Activated T-cell treated with anti-CD3 and anti-CD28 coated beads, Interleukin-2, amount 50 U/mL, for 72 hours (primary cell): ENCODE measurements around the gene AAMP. TPM values are rescaled to one million over a fixed set of nuclear protein-coding genes. Genes with fewer than 3 reads are reported as not detected.
"Not testable (repeated sequence)": the region's sequence is repeated elsewhere in the genome, so short reads cannot be mapped to it uniquely, and the experiment has no call there.

Experiments used
- ATAC-seq, 2 donors: fragments of 150-1000 bp; cut with Tn5 transposase; replicated peaks in 1 of 2; 2 replicates each; pipeline ENCODE4 v1.10.0; 2021; ENCODE audit warnings: moderate library complexity in 2 of 2, mild to moderate bottlenecking in 1 of 2
- DNase-seq, 2 donors: peaks; one replicate each; pipeline ENCODE4 v3.0.0; 2021 to 2022; ENCODE audit warnings: mixed read lengths in 1 of 2
- H3K27ac Mint-ChIP-seq: one replicate; pipeline ENCODE4 v1.8.0; 2022; ENCODE audit warnings: mild to moderate bottlenecking, moderate library complexity, mixed read lengths
- H3K27me3 Mint-ChIP-seq: one replicate; pipeline ENCODE4 v1.8.0; 2022; ENCODE audit warnings: low read depth, mixed read lengths
- H3K36me3 Mint-ChIP-seq, 2 donors: one replicate each; pipeline ENCODE4 v1.8.0; 2022; ENCODE audit warnings: mixed read lengths in 2 of 2, mild to moderate bottlenecking in 1 of 2; ENCODE audit not compliant: insufficient read depth in 2 of 2
- H3K4me1 Mint-ChIP-seq: one replicate; pipeline ENCODE4 v1.8.0; 2022; ENCODE audit warnings: low read depth, mixed read lengths
- H3K4me3 Mint-ChIP-seq, 2 donors: one replicate each; pipeline ENCODE4 v1.8.0; 2022; ENCODE audit warnings: mild to moderate bottlenecking in 2 of 2, mixed read lengths in 2 of 2, moderate library complexity in 2 of 2
- H3K9me3 Mint-ChIP-seq, 2 donors: one replicate each; pipeline ENCODE4 v1.8.0; 2022; ENCODE audit warnings: mixed read lengths in 2 of 2
- total RNA-seq, 2 donors: library from RNA; stranded (reverse); gene quantifications; one replicate each; pipeline ENCODE4 v1.2.3, GENCODE V29; 2022

The AAMP gene
- total RNA-seq, 2 donors from 2014 or later: 51.7 to 63.0 TPM

- H3K9me3 Mint-ChIP-seq: no peaks in the 10 kb centered on the region
- H3K4me3 Mint-ChIP-seq: no peak overlapping the region
- H3K27me3 Mint-ChIP-seq: no peaks in the 10 kb centered on the region
- H3K36me3 Mint-ChIP-seq: peaks cover 7 to 19% of the 10 kb centered on the region in 2 donors
- peaks cover 7% of the 10 kb centered on the region for H3K4me1 Mint-ChIP-seq
- DNase-seq (no peak), ATAC-seq (no peak)
- H3K27ac Mint-ChIP-seq: no peak overlapping the region
Measured at GRCh38 chr2:218277921-218278320, 8.0 kb upstream of the AAMP start.

GRCh38 chr2:218276986-218277755 is 7.2 kb upstream of the AAMP start:
- no peak overlapping the region for H3K4me3 Mint-ChIP-seq
- no peak for ATAC-seq
- H3K27ac Mint-ChIP-seq: peak overlapping the region; percentile 39
- H3K36me3 Mint-ChIP-seq: peaks cover 7 to 19% of the 10 kb centered on the region in 2 donors
- H3K4me1 Mint-ChIP-seq: peaks cover 5% of the 10 kb centered on the region
- H3K27me3 Mint-ChIP-seq: no peaks in the 10 kb centered on the region
- DNase-seq: no peak
- H3K9me3 Mint-ChIP-seq: no peaks in the 10 kb centered on the region

- no peak for DNase-seq
- no peak for ATAC-seq
- H3K4me3 Mint-ChIP-seq: no peak overlapping the region
- no peak overlapping the region for H3K27ac Mint-ChIP-seq
- peaks cover 19% of the 10 kb centered on the region for H3K4me1 Mint-ChIP-seq
- no peaks in the 10 kb centered on the region for H3K9me3 Mint-ChIP-seq
- H3K27me3 Mint-ChIP-seq: no peaks in the 10 kb centered on the region
- peaks cover 3 to 15% of the 10 kb centered on the region in 2 donors for H3K36me3 Mint-ChIP-seq
Measured at GRCh38 chr2:218275371-218276072, 5.6 kb upstream of the AAMP start.

GRCh38 chr2:218274586-218274985 is 4.6 kb upstream of the AAMP start:
- no peak for DNase-seq
- ATAC-seq: no peak
- H3K4me1 Mint-ChIP-seq: peaks cover 19% of the 10 kb centered on the region
- H3K4me3 Mint-ChIP-seq: no peak overlapping the region
- no peaks in the 10 kb centered on the region for H3K27me3 Mint-ChIP-seq
- H3K27ac Mint-ChIP-seq: peak overlapping the region; percentile 20
- H3K36me3 Mint-ChIP-seq: peaks cover 3 to 11% of the 10 kb centered on the region in 2 donors
- H3K9me3 Mint-ChIP-seq: no peaks in the 10 kb centered on the region

GRCh38 chr2:218273908-218274249 is 3.9 kb upstream of the AAMP start:
- peaks cover 3 to 15% of the 10 kb centered on the region in 2 donors for H3K36me3 Mint-ChIP-seq
- no peak for DNase-seq
- no peak overlapping the region for H3K4me3 Mint-ChIP-seq
- no peaks in the 10 kb centered on the region for H3K27me3 Mint-ChIP-seq
- no peak overlapping the region for H3K27ac Mint-ChIP-seq
- ATAC-seq: no peak
- H3K4me1 Mint-ChIP-seq: peaks cover 26% of the 10 kb centered on the region
- no peaks in the 10 kb centered on the region for H3K9me3 Mint-ChIP-seq

- not testable (repeated sequence) for DNase-seq, H3K4me3 Mint-ChIP-seq, ATAC-seq, H3K27ac Mint-ChIP-seq, H3K27me3 Mint-ChIP-seq, H3K9me3 Mint-ChIP-seq
- Mint-ChIP-seq H3K4me1 (peaks cover 29% of the 10 kb centered on the region), H3K36me3 (peaks cover 3 to 15% of the 10 kb centered on the region in 2 donors)
Measured at GRCh38 chr2:218273214-218273907, 3.4 kb upstream of the AAMP start.

GRCh38 chr2:218272531-218273212 is 2.7 kb upstream of the AAMP start:
- ATAC-seq: peak in 1 of 2 donors; percentile 16
- peak overlapping the region in 1 of 2 donors; percentile 22 for H3K4me3 Mint-ChIP-seq
- DNase-seq: peak; percentile 78 to 79
- no peaks in the 10 kb centered on the region for H3K27me3 Mint-ChIP-seq
- peaks cover 30% of the 10 kb centered on the region for H3K4me1 Mint-ChIP-seq
- no peaks in the 10 kb centered on the region for H3K9me3 Mint-ChIP-seq
- peaks cover 3 to 16% of the 10 kb centered on the region in 2 donors for H3K36me3 Mint-ChIP-seq
- H3K27ac Mint-ChIP-seq: no peak overlapping the region

GRCh38 chr2:218271865-218272530 is 2.1 kb upstream of the AAMP start:
- Mint-ChIP-seq H3K27me3 (no peaks in the 10 kb centered on the region), H3K36me3 (peaks cover 3 to 15% of the 10 kb centered on the region in 2 donors), H3K27ac (peak overlapping the region; percentile 25), H3K4me1 (peaks cover 37% of the 10 kb centered on the region), H3K9me3 (no peaks in the 10 kb centered on the region), H3K4me3 (peak overlapping the region; percentile 85 to 98)
- DNase-seq (no peak), ATAC-seq (no peak)

- Mint-ChIP-seq H3K27me3 (no peaks in the 10 kb centered on the region), H3K4me1 (peaks cover 38% of the 10 kb centered on the region), H3K4me3 (peak overlapping the region; percentile 85 to 98), H3K27ac (peak overlapping the region; percentile 25), H3K36me3 (peaks cover 3 to 11% of the 10 kb centered on the region in 2 donors), H3K9me3 (no peaks in the 10 kb centered on the region)
- no peak for ATAC-seq
- no peak for DNase-seq
Measured at GRCh38 chr2:218271487-218271797, 1.5 kb upstream of the AAMP start.

- ATAC-seq (no peak), DNase-seq (no peak)
- H3K9me3 Mint-ChIP-seq: no peaks in the 10 kb centered on the region
- H3K4me3 Mint-ChIP-seq: peak overlapping the region; percentile 85 to 98
- H3K4me1 Mint-ChIP-seq: peaks cover 38% of the 10 kb centered on the region
- peaks cover 3 to 13% of the 10 kb centered on the region in 2 donors for H3K36me3 Mint-ChIP-seq
- H3K27ac Mint-ChIP-seq: peak overlapping the region; percentile 1
- H3K27me3 Mint-ChIP-seq: no peaks in the 10 kb centered on the region
Measured at GRCh38 chr2:218270721-218271486, 967 bp upstream of the AAMP start.

- Mint-ChIP-seq H3K36me3 (peaks cover 0 to 13% of the 10 kb centered on the region in 2 donors), H3K27me3 (no peaks in the 10 kb centered on the region), H3K9me3 (no peaks in the 10 kb centered on the region), H3K4me1 (peaks cover 41% of the 10 kb centered on the region), H3K27ac (peak overlapping the region; percentile 43), H3K4me3 (peak overlapping the region in 1 of 2 donors; percentile 16)
- ATAC-seq (no peak), DNase-seq (no peak)
Measured at GRCh38 chr2:218267259-218267658, 2.7 kb downstream of the AAMP start.
